Transverse colon (tissue), 3 donors: ENCODE data around the gene ATF7IP2.
"Not testable (repeated sequence)": the region's sequence is repeated elsewhere in the genome, so short reads cannot be mapped to it uniquely, and the experiment has no call there.

Experiments used
- CTCF ChIP-seq, 5 experiments: fragments of 200-600 bp in 3 of 5; fragments of 450-650 bp in 2 of 5; sonication (generic) in 3 of 5; IDR thresholded peaks; 1 replicate in 2 of 5; 2 replicates in 3 of 5; pipeline ENCODE4 v1.5.1; 2016 to 2017; ENCODE audit warnings: antibody characterized with exemption in 5 of 5, inconsistent platforms in 3 of 5, mild to moderate bottlenecking in 2 of 5, moderate library complexity in 1 of 5
- EP300 ChIP-seq: sonication (generic); formaldehyde crosslinking; IDR thresholded peaks from one replicate; pipeline ENCODE4 v1.6.1; 2017; ENCODE audit warnings: antibody characterized with exemption, low read depth
- POLR2A ChIP-seq: fragments of 450-650 bp; IDR thresholded peaks from one replicate; pipeline ENCODE4 v1.6.1; 2016; ENCODE audit warnings: antibody characterized with exemption, mild to moderate bottlenecking, moderate library complexity

GRCh38 chr16:10505286-10505685 lies 119.4 kb downstream of the ATF7IP2 start:
- not testable (repeated sequence) for TF ChIP-seq POLR2A; CTCF (IDR thresholded peaks at IDR 0.05); EP300
